HG03469 (cell line): ENCODE measurements around the gene SLC26A5.
"Not testable (repeated sequence)": the region's sequence is repeated elsewhere in the genome, so short reads cannot be mapped to it uniquely, and the experiment has no call there.

Source experiments
- ATAC-seq: cut with Tn5 transposase; IDR thresholded peaks from one replicate; pipeline ENCODE4 v1.9.1; 2021; ENCODE audit warnings: mild to moderate bottlenecking, moderate library complexity, moderate number of reproducible peaks; ENCODE audit not compliant: unreplicated experiment

The SLC26A5 gene

DNA sequence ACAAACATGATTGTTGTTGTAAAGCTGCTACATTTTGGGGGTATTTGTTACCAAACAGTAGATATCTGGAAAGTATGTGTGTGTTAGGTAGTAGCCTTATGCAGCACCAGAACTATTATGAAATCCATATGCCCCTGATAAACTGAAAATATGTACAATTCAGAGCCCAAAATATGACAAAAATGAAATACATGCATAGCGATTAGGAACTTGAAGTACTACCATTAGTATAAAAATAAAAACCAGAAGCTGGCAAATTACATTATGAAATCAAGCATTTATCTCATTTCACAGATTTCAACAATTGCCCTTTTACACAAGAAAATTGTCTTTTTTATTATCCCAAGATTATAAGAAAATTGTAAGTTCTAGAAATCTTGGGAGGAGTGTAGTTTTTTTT is 33.9 kb downstream of the SLC26A5 start:
- no peak for ATAC-seq

GRCh38 chr7:103405789-103406613 is 40.0 kb downstream of the SLC26A5 start:
- ATAC-seq, result not testable (repeated sequence)

DNA sequence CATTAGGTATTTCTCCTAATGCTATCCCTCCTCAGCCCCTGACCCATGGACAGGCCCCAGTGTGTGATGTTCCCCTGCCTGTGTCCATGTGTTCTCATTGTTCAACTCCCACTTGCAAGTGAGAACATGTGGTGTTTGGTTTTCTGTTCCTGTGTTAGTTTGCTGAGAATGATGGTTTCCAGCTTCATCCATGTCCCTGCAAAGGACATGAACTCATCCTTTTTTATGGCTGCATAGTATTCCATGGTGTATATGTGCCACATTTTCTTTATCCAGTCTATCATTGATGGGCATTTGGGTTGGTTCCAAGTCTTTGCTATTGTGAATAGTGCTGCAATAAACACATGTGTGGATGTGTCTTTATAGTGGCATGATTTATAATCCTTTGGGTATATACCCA is 46.3 kb downstream of the SLC26A5 start:
- ATAC-seq, result not testable (repeated sequence)

GRCh38 chr7:103398483-103399127 is 47.4 kb downstream of the SLC26A5 start:
- no peak for ATAC-seq

- no peak for ATAC-seq
Measured at GRCh38 chr7:103396471-103396870, 49.5 kb downstream of the SLC26A5 start.

DNA sequence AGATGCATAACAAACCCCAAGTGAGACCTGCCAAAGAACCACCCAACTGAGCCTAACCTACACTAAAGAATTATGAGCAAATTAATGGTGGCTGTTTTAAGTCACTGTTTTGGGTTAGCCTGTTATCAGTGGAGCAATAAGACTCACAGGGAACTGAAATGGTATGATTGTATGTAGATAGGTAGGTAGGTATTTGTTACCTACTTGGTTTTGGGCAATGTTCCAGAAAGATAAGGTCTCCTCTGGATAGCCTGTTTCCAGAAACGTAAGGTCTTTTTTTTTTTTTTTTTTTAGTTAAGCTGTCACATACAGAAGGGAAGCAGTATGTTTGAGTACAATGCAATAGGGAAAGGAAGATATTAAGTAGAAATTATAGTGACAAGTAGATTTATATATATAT is 50.9 kb downstream of the SLC26A5 start:
- no peak for ATAC-seq

GRCh38 chr7:103394566-103394965 is 51.4 kb downstream of the SLC26A5 start:
- ATAC-seq, result no peak

- ATAC-seq, result no peak
Measured at GRCh38 chr7:103391976-103392375, 54.0 kb downstream of the SLC26A5 start.

DNA sequence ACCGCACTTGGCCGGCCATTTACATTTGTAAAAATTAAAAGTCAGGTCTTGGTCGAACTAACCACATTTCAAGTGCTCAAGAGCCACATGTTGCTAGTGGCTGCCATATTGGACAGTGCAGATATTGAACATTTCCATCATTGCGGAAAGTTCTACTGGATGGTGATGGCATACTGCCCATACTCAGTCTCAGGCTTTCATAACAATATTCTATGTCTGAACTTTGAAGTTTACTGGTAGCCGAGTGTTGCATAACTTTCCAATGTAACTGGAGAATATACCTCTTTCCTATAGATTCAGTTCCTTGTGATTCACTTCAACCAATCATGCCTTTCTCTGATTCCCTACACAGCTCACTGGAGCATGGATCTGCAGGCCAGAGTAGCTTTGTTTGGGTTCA is 54.9 kb downstream of the SLC26A5 start:
- no peak for ATAC-seq

- ATAC-seq, result no peak
Measured at GRCh38 chr7:103389263-103389662, 56.7 kb downstream of the SLC26A5 start.

DNA sequence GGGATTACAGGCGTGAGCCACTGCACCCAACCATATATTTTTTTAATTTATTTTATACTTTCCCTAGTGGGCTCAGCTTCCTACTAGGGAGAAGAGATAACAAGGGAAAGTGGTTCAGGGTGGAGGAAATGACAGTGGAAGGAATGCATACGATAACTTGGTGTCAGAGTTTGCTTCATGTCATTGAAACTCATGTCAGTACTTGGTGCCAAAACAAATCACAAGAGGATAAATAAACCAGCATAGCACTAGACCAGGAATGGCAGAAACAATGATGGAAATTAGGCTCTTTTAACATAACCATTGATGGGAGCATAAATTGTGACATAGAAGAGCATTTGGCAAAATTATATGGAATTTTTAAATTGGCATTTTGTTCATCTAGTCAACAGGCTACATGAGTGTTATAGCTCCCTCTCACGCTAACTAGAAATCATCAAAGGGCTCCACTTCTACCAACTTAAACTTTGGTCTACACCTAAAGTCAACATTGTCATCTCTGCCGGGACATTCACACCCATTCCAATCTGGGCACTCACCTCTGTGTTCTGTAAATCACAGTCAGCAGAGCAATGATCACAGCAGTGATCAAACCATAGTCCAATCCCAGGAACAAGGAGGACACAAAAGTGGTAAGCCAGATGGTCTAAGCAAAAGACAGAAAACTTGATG is 57.4 kb downstream of the SLC26A5 start:
- no peak for ATAC-seq

DNA sequence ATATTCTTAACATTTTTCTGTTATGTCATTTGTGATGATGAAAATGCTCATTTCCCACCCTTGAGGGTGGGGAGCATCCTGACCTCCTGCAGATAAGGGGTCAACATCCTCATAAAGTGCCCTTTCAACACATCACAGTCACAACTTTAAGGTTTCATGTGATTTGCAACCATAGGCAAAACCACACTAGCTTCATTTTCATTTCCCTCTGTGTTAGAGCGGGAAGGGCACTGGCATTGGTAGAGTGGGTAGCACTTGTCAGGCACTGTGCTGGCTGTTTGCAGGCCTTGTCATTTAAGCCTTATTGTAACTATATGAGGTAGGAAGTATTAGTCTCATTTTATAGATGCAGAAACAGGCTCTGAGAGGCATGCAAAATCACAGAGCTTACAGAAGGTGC is 58.8 kb downstream of the SLC26A5 start:
- no peak for ATAC-seq

DNA sequence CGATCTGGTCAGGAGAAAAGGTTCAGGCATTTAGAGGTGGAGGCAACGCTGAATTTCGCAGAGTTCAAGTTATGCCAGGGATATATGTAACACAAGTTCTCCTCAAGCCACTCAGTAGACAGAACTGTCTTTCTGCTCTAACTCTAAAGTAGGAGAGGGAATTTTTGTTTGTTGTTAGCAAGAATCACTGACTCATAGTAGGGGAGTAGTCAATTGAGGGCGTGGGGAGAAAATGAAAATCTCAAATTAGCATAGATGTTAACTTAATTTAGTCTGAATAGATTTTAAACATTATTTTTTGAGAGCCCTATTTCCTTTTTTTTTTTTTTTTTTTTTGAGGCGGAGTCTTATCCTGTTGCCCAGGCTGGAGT is 64.0 kb downstream of the SLC26A5 start:
- no peak for ATAC-seq

DNA sequence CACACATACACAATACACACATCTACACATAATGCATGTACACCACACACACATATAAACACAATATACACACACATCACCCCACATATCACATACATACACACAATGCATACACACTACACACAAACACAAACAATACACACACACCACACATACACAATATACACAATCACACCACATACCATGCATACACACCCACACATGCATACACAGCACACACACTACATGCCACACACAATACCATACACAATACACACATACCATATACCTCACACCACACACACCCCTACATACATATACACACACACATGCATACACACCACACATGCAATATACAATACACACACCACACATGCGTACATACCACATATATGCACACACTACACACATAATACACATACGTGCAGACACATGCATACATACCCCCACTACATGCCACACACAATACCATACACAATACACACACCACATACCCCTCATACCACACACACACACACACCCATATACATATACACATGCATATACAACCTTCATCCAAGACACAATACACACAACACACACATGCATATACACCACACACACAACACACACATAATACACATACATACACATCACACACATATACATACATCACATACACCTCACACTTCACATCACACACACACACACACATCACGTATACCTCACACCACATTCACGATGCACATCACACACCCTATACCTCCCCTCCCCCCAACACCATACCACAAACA is 64.6 kb downstream of the SLC26A5 start:
- ATAC-seq, result no peak

DNA sequence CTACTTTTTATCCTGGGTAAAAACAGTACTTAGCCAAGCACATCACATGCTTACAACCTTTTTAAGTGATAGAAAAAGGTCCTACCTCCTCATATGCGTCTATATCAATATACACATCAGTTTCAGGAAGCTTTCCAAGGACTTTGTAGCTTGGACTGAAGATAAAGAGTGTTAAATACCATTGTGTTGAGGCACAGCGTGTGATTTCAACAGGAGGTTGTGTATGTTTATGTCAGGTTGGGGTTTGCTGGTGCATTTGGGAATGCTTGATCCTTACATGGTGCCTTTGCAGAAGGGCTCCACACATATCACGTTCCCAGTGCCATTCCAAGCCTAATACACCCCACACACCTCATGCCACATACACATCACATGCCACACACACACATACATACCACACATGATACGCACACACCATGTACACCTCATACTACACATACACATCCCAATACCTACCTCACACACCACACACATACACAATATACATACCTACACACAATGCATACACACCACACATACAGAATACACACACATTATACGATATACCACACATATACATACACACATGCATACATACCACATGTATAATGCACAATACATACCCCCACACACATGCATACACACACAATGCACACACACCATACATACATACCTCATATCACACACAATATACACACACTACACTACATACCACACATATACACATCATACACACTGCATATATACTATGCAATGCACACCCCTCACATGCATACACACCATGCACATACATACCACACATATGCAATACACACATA is 65.4 kb downstream of the SLC26A5 start:
- no peak for ATAC-seq

DNA sequence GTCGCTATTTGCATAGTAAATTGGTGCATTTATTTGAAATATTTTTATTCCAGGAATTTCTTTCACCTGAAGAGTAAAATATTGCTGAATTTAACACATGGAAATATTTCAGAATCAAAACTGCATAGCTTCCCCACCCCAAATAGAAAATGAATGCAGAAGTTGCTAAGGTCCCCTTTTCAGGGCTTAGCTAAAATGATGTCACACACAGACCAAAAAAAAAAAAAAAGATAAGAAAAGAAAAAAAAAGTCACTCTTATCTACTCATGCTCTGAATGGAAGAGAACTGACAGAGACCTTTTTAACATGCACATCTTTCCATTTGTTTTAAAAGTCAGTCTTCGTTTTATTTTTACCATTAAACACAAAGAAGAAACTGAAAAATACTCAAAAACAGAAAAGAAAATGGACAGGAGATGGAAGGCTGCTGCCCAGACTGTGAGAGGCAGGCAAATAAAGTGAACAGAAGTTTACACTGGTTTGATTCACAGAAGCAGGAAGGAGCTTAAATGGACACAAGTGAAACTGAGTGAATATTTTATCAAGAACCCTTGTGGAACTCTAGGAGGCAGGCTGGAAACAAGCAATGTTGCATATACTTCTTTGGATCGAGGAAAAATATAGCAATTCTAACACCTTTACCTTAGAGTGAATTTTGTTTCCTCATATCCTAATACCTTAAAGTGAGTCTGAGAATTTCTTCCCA is 66.6 kb downstream of the SLC26A5 start:
- ATAC-seq, result no peak

DNA sequence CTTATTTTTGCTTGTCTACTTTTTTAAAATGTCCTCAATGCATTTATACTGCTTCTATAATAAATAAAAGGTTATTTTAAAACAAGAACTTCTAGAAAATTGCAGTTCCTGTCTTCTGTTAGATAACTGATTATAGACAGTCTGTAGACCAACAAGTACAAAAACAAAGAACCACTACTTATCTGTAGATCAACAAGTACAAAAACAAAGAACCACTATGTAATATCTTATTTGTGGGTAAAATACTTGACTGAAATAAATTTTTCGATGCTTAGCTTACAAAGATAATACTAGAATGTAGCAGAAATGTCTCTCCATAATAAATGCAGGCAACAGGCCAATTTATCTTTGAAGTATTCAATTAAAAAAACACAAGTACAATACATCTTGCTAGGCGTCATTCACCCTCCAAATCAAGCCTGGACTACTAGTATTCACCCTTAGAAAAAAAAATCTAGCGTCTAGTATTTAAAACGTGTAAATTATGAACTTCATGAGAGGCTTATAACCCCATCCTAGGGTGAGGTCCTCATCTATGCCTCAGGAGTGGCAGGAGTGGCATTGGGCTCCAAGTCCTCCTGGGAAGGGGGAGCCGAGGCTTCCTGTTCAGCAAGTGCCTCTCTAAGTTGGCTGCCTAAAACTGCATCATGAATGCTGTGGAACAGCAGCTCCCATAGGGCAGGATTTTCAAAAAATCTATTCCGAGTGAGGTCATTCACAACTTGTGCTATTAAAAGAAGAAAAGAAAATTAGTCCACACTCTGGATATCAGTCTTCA is 72.0 kb downstream of the SLC26A5 start:
- no peak for ATAC-seq

GRCh38 chr7:103369432-103369831 is 76.6 kb downstream of the SLC26A5 start:
- ATAC-seq, result no peak

- ATAC-seq, result no peak
Measured at GRCh38 chr7:103349805-103350204, 96.2 kb downstream of the SLC26A5 start.
